K562 (cell line): ENCODE results near the gene ZNF81. TPM values are rescaled to one million over a fixed set of nuclear protein-coding genes. Genes with fewer than 3 reads are reported as not detected.
"Not testable (repeated sequence)": the region's sequence is repeated elsewhere in the genome, so short reads cannot be mapped to it uniquely, and the experiment has no call there.

Experiments used
- ATAC-seq: fragments of 200-7000 bp; cut with Tn5 transposase; 3 replicates; pipeline ENCODE4 v1.9.1; 2020; ENCODE audit warnings: moderate library complexity
- BruUV-seq: library from RNA; stranded (reverse); fragments of 400-500 nt; replicated peaks from 2 replicates; lab custom pipeline; 2021; lab: Mats Ljungman, UMichigan
- CTCF ChIA-PET: fragments of 300-600 bp; formaldehyde crosslinking; extraction: SDS; loops from one replicate; lab custom pipeline; 2021; ENCODE audit warnings: low intra/inter-chr PET ratio; lab: Yijun Ruan, JAX
- POLR2A ChIA-PET: fragments of 300-600, 350-650 bp; sonication (Branson Sonifier 250); formaldehyde crosslinking; extraction: SDS; loops from one replicate; lab custom pipeline; 2021; ENCODE audit warnings: antibody characterized with exemption, inconsistent platforms; lab: Yijun Ruan, JAX
- DNase-seq, 4 experiments: peaks; one replicate each; pipeline versions ENCODE4 v3.0.0 to v3.0.0-alpha.2; 2011 to 2018; ENCODE audit warnings: low spot score in 3 of 4, mixed read lengths in 3 of 4; ENCODE audit errors: extremely low read depth in 1 of 4
- FAIRE-seq: peaks from 2 replicates; lab custom pipeline; 2011; peaks lifted over from hg19 to GRCh38; lab: Jason Lieb, UNC
- H2AFZ ChIP-seq: 2 replicates; pipeline ENCODE4 v1.6.0; 2011; ENCODE audit warnings: low read depth, low read length, control low read depth, inconsistent platforms
- H3K27ac ChIP-seq: fragments of 200-600 bp; 3 replicates; pipeline ENCODE4 v1.8.0; 2011; ENCODE audit warnings: low read depth, mild to moderate bottlenecking, control low read depth, inconsistent platforms, low read length, moderate library complexity, mixed read lengths; ENCODE audit errors: extremely low read depth
- H3K27me3 ChIP-seq, 2 experiments: fragments of 300-600 bp in 1 of 2; 2 replicates in 1 of 2; 3 replicates in 1 of 2; pipeline versions ENCODE4 v1.6.0 to v1.8.0; 2011; ENCODE audit warnings: inconsistent platforms in 2 of 2, low read length in 2 of 2, mild to moderate bottlenecking in 1 of 2, mixed read lengths in 1 of 2, moderate library complexity in 1 of 2; ENCODE audit not compliant: control insufficient read depth in 2 of 2, insufficient read depth in 2 of 2
- H3K36me3 ChIP-seq: fragments of 300-600 bp; 3 replicates; pipeline ENCODE4 v1.8.0; 2011; ENCODE audit warnings: mild to moderate bottlenecking, low read length, inconsistent platforms; ENCODE audit not compliant: control insufficient read depth, insufficient read depth
- H3K4me1 ChIP-seq, 2 experiments: fragments of 200-600 bp in 1 of 2; replicated peaks in 1 of 2; 2 replicates in 1 of 2; 3 replicates in 1 of 2; pipeline versions ENCODE4 v1.5.1 to v1.8.0; 2011; ENCODE audit warnings: inconsistent platforms in 2 of 2, low read length in 2 of 2, mild to moderate bottlenecking in 1 of 2, mixed read lengths in 1 of 2, moderate library complexity in 1 of 2; ENCODE audit not compliant: control insufficient read depth in 2 of 2, insufficient read depth in 2 of 2
- H3K4me2 ChIP-seq: 2 replicates; pipeline ENCODE4 v1.6.1; 2011; ENCODE audit warnings: low read length, control low read depth, inconsistent platforms, mixed read lengths; ENCODE audit not compliant: insufficient read depth
- H3K4me3 ChIP-seq: fragments of 200-600 bp; sonication (generic), shearing (Covaris generic); 2 replicates; pipeline ENCODE4 v1.5.1; 2016; ENCODE audit warnings: control low read depth, inconsistent platforms
- H3K79me2 ChIP-seq: fragments of 200-600 bp; 3 replicates; pipeline ENCODE4 v1.8.0; 2011; ENCODE audit warnings: low read length, inconsistent platforms; ENCODE audit not compliant: control insufficient read depth, insufficient read depth
- H3K9ac ChIP-seq, 2 experiments: 2 replicates each; pipeline versions ENCODE4 v1.6.0 to v1.6.1; 2011; ENCODE audit warnings: low read depth in 2 of 2, low read length in 2 of 2, control low read depth in 1 of 2, inconsistent platforms in 1 of 2, mild to moderate bottlenecking in 1 of 2, mixed read lengths in 1 of 2; ENCODE audit not compliant: insufficient read depth in 1 of 2
- H3K9me1 ChIP-seq: one replicate; pipeline ENCODE4 v1.6.0; 2011; ENCODE audit warnings: inconsistent platforms, mild to moderate bottlenecking, low read length, moderate library complexity; ENCODE audit not compliant: control insufficient read depth, insufficient read depth
- H3K9me3 ChIP-seq: replicated peaks from 2 replicates; pipeline ENCODE4 v1.5.1; 2011; ENCODE audit warnings: low read depth, low read length, inconsistent platforms; ENCODE audit not compliant: control insufficient read depth, insufficient read depth
- H4K20me1 ChIP-seq: replicated peaks from 2 replicates; pipeline ENCODE4 v1.6.1; 2011; ENCODE audit warnings: low read length, inconsistent platforms, mixed read lengths; ENCODE audit not compliant: control insufficient read depth, insufficient read depth
- HNRNPH1 ChIP-seq: fragments of 200-400 bp; formaldehyde crosslinking; optimal IDR thresholded peaks from 2 replicates; pipeline ENCODE3; 2017; ENCODE audit warnings: low read depth, mild to moderate bottlenecking, low read length, moderate library complexity
- RBM34 ChIP-seq: fragments of 200-400 bp; formaldehyde crosslinking; IDR thresholded peaks from 2 replicates; pipeline ENCODE4 v1.6.1; 2018; ENCODE audit warnings: low read length, borderline replicate concordance; ENCODE audit not compliant: insufficient read depth
- SIN3A ChIP-seq, 2 experiments: fragments of 150-350 bp in 1 of 2; IDR thresholded peaks; 2 replicates each; pipeline ENCODE4 v1.6.1; 2011 to 2016; ENCODE audit warnings: borderline replicate concordance in 2 of 2, low read depth in 2 of 2, low read length in 2 of 2, mild to moderate bottlenecking in 2 of 2, moderate library complexity in 2 of 2; ENCODE audit not compliant: control insufficient read depth in 1 of 2
- SMAD4 ChIP-seq: fragments of 250-450 bp; sonication (Bioruptor Pico); conservative IDR thresholded peaks from 2 replicates; pipeline ENCODE4 v1.8.0; 2021; ENCODE audit warnings: inconsistent platforms, mild to moderate bottlenecking, moderate library complexity
- TGIF2 ChIP-seq: sonication (generic); formaldehyde crosslinking; IDR thresholded peaks from 2 replicates; pipeline ENCODE4 v1.8.1; 2022; ENCODE audit warnings: mild to moderate bottlenecking, missing genetic modification reagents, moderate library complexity
- ZBTB7A ChIP-seq: IDR thresholded peaks from 2 replicates; pipeline ENCODE4 v1.6.1; 2011; ENCODE audit warnings: low read depth, mild to moderate bottlenecking, low read length, moderate library complexity, borderline replicate concordance; ENCODE audit not compliant: control insufficient read depth
- ZNF584 ChIP-seq: fragments of 200-800 bp; sonication (Bioruptor generic); IDR thresholded peaks from 2 replicates; pipeline ENCODE4 v1.6.1; 2016; ENCODE audit warnings: low read depth, mild to moderate bottlenecking, missing genetic modification characterization, missing compliant biosample characterization
- WGBS: fragments of 100-300 bp; shearing (Covaris generic); methylation state at CpG from one replicate; pipeline ENCODE4 v1.1.6; 2016; ENCODE audit warnings: low coverage, mixed read lengths; ENCODE audit not compliant: insufficient coverage; ENCODE audit errors: missing lambda C conversion rate; 5-methylcytosine and 5-hydroxymethylcytosine counted together
- in situ Hi-C: fragments of 300-500 bp; cut with MboI; formaldehyde crosslinking; loops from 4 replicates; pipeline ENCODE4 v1.15.0; 2018; ENCODE audit warnings: inconsistent platforms, mixed read lengths
- intact Hi-C: fragments of 100-400 bp; cut with micrococcal nuclease; formaldehyde crosslinking; loops from 2 replicates; pipeline ENCODE4 v1.14.2; 2022
- polyA plus RNA-seq, 8 experiments: library from polyadenylated mRNA; depleted of rRNA in 4 of 8; stranded (reverse) in 5 of 8; unstranded in 3 of 8; fragments of >200 nt; fragmentation: Nextera tagmentation in 2 of 8; fragmentation: Illumina TruSeq in 1 of 8; extraction: Ambion mirVana in 2 of 8; extraction: Trizol in 1 of 8; gene quantifications; 2 replicates each; pipeline versions ENCODE4 v1.2.1 to v1.2.3, GENCODE V29; 2011 to 2014; ENCODE audit warnings: inconsistent platforms in 1 of 8, missing spikeins in 1 of 8
- total RNA-seq, 7 experiments: library from RNA; depleted of rRNA in 6 of 7; stranded (reverse); fragments of >200 nt in 6 of 7; fragmentation: Illumina TruSeq in 2 of 7; extraction: Trizol in 2 of 7; gene quantifications; 2 replicates each; pipeline versions ENCODE4 v1.2.1 to v1.2.3, GENCODE V29; 2011 to 2021; ENCODE audit warnings: low replicate concordance in 1 of 7

Gene ZNF81
- total and polyA plus RNA-seq, 9 of the 15 experiments (the other 6 are each of a cell fraction or from before 2014, with no cell fraction given), result 2.4 to 9.6 (median 4.9) TPM

GRCh38 chrX:47807272-47807538 lies 29.5 kb upstream of the ZNF81 start:
- intact Hi-C loops, H3K4me3 ChIP-seq, FAIRE-seq: not testable (repeated sequence)

GRCh38 chrX:47807548-47807947 lies 29.2 kb upstream of the ZNF81 start:
- H3K4me3 ChIP-seq, result no peak overlapping the region
- no peaks in the 10 kb centered on the region for H4K20me1 ChIP-seq
- WGBS, result 78% methylated on average over 6 of the region's 12 CpGs
- H3K9ac ChIP-seq, result no peak overlapping the region
- no peak overlapping the region for H3K27ac ChIP-seq
- DNase-seq, result no peak
- no peaks in the 10 kb centered on the region for H3K9me3 ChIP-seq
- ChIA-PET POLR2A (interaction anchor here (0.6 to 1.5 kb wide), 2 partner anchors 57 to 208 kb away, joined by 3 read pairs; no protein-coding TSS in a partner anchor), CTCF (no interaction called here)
- ATAC-seq, result no peak; the same call in 2 of the 3 replicates
- no peak overlapping the region for H3K4me2 ChIP-seq
- intact Hi-C loops, result no loop called here
- H3K36me3 ChIP-seq, result no peaks in the 10 kb centered on the region
- BruUV-seq, result no TSS peak
- no peaks in the 10 kb centered on the region for H3K79me2 ChIP-seq
- no peaks in the 10 kb centered on the region; a peak in 1 of 5 replicates for H3K27me3 ChIP-seq
- no peak for TF ChIP-seq HNRNPH1
- no peak for TF ChIP-seq RBM34
- no peak for TF ChIP-seq SMAD4 (CRISPR knock-in tag)
- TF ChIP-seq SIN3A (IDR thresholded peaks at IDR 0.05; ENCODE audit: borderline replicate concordance in 2 of 2, control insufficient read depth in 1 of 2, low read depth in 2 of 2, low read length in 2 of 2), result no peak
- no peak for TF ChIP-seq ZNF584 (CRISPR knock-in tag)
- TF ChIP-seq ZBTB7A, result no peak
- TF ChIP-seq TGIF2 (CRISPR knock-in tag), result no peak
- no peaks in the 10 kb centered on the region for H3K9me1 ChIP-seq
- H3K4me1 ChIP-seq, result peaks cover 3 to 5% of the 10 kb centered on the region in 2 experiments; a peak in 3 of 5 replicates
- no peak overlapping the region for H2AFZ ChIP-seq
- in situ Hi-C loops, result no loop called here
- FAIRE-seq, result no peak

More at GRCh38 chrX:47807272-47807538, 29.5 kb upstream of the ZNF81 start:
- DNase-seq, H3K79me2 ChIP-seq, BruUV-seq, H2AFZ ChIP-seq, in situ Hi-C loops, H3K27me3 ChIP-seq, H3K4me2 ChIP-seq, H3K27ac ChIP-seq, ATAC-seq, CTCF ChIA-PET, H3K4me1 ChIP-seq, H3K9ac ChIP-seq, H3K9me1 ChIP-seq, H3K9me3 ChIP-seq, H4K20me1 ChIP-seq, H3K36me3 ChIP-seq: not testable (repeated sequence)
- POLR2A ChIA-PET, result interaction anchor here (0.6 to 1.5 kb wide), 2 partner anchors 57 to 207 kb away, joined by 3 read pairs; no protein-coding TSS in a partner anchor
- WGBS, result 43% methylated on average over 1 of the region's 3 CpGs
